ENCODE results near the gene SPG7. TPM values are rescaled to one million over a fixed set of nuclear protein-coding genes. Genes with fewer than 3 reads are reported as not detected.
"Not testable (repeated sequence)": the region's sequence is repeated elsewhere in the genome, so short reads cannot be mapped to it uniquely, and the experiment has no call there.

SPG7 gene
- polyA plus RNA-seq (2012; ENCODE audit: low read depth, missing spikeins) = 54.3 TPM

DNA sequence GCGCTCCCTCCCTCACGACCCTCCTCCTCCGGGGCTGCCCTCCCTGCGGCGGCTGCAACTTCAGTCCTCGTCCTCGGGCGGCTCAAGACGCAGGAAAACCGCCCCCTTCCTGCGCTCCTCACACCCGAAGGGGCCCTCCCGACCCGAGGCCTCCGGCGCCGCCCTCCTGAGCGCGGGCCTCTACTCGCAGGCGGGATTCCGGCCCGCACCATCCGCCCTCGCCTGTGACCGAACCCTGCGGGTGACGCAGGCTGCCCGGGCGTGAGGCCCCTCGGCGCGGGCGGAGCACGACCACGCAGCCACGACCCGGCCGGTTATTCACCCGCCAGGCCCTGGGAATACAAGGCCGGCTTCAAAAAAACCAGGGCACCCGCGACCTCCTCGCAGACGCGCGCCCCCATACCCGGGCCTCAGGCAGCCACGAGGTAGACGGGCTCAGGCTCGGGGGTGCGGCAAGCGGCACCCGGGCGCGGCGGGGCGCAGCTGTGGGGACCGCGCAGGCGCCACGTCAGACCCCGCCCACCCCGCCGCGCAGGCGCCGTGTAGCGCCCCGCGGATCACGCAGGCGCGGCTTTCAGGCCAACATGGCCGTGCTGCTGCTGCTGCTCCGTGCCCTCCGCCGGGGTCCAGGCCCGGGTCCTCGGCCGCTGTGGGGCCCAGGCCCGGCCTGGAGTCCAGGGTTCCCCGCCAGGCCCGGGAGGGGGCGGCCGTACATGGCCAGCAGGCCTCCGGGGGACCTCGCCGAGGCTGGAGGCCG, at the start of gene SPG7:
TSS of gene SPG7 (plus strand) at position 570 of the 757 bp plus-strand sequence. CDS start at position 585, 15 bp downstream.
- FAIRE-seq (peak; percentile 97), DNase-seq (ENCODE audit: insufficient read length, low spot score) (peak; percentile 96)
- TF ChIP-seq POLR2AphosphoS5 (IDR thresholded peaks at IDR 0.05; ENCODE audit: low read depth, low read length) (peak; percentile 65), POLR2A (IDR thresholded peaks at IDR 0.05; ENCODE audit: low read depth, low read length) (peak; percentile 47), POU2F2 (IDR thresholded peaks at IDR 0.05; ENCODE audit: low read depth, low read length) (no peak), SPI1 (IDR thresholded peaks at IDR 0.05; ENCODE audit: low read depth, low read length) (no peak), TAF1 (IDR thresholded peaks at IDR 0.05; ENCODE audit: low read depth, low read length) (peak; percentile 77), PAX5 (IDR thresholded peaks at IDR 0.05; ENCODE audit: insufficient read depth, low read length, severe bottlenecking) (no peak)

DNA sequence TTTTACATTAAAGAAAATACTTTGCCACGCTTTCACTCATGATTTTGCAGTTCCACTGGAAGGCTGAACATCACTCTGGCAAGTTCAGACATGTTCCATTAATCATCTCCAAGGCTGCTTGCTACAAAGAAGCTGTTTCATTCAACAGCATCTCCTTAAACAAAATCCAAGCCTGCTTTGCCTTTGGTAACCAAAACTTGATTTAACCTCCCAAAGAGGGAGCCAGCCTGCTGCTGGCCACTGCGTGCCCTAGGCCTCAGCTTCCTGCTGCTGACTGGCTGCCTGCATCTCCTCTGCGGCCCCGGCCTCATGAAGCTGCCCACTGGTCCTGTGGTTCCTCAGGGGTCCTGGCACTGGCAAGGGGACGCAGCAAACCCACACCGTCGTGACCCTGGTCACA, 49.7 kb upstream of the SPG7 start:
- DNase-seq (ENCODE audit: insufficient read length, low spot score) (no peak), FAIRE-seq (no peak)
- TF ChIP-seq POLR2AphosphoS5 (IDR thresholded peaks at IDR 0.05; ENCODE audit: low read depth, low read length) (no peak), PAX5 (IDR thresholded peaks at IDR 0.05; ENCODE audit: insufficient read depth, low read length, severe bottlenecking) (no peak), POLR2A (IDR thresholded peaks at IDR 0.05; ENCODE audit: low read depth, low read length) (no peak), POU2F2 (IDR thresholded peaks at IDR 0.05; ENCODE audit: low read depth, low read length) (no peak), SPI1 (IDR thresholded peaks at IDR 0.05; ENCODE audit: low read depth, low read length) (no peak), TAF1 (IDR thresholded peaks at IDR 0.05; ENCODE audit: low read depth, low read length) (no peak)

GRCh38 chr16:89458967-89459366, 49.2 kb upstream of the SPG7 start:
- TF ChIP-seq SPI1 (IDR thresholded peaks at IDR 0.05; ENCODE audit: low read depth, low read length) = no peak
- TF ChIP-seq PAX5 (IDR thresholded peaks at IDR 0.05; ENCODE audit: insufficient read depth, low read length, severe bottlenecking) = no peak
- TF ChIP-seq POLR2A (IDR thresholded peaks at IDR 0.05; ENCODE audit: low read depth, low read length) = no peak
- no peak for TF ChIP-seq POU2F2 (IDR thresholded peaks at IDR 0.05; ENCODE audit: low read depth, low read length)
- TF ChIP-seq TAF1 (IDR thresholded peaks at IDR 0.05; ENCODE audit: low read depth, low read length) = no peak
- TF ChIP-seq POLR2AphosphoS5 (IDR thresholded peaks at IDR 0.05; ENCODE audit: low read depth, low read length) = no peak
- DNase-seq (ENCODE audit: insufficient read length, low spot score) = no peak
- FAIRE-seq = no peak

- no peak for TF ChIP-seq POLR2AphosphoS5 (IDR thresholded peaks at IDR 0.05; ENCODE audit: low read depth, low read length)
- no peak for TF ChIP-seq POU2F2 (IDR thresholded peaks at IDR 0.05; ENCODE audit: low read depth, low read length)
- TF ChIP-seq SPI1 (IDR thresholded peaks at IDR 0.05; ENCODE audit: low read depth, low read length) = no peak
- no peak for TF ChIP-seq PAX5 (IDR thresholded peaks at IDR 0.05; ENCODE audit: insufficient read depth, low read length, severe bottlenecking)
- no peak for TF ChIP-seq POLR2A (IDR thresholded peaks at IDR 0.05; ENCODE audit: low read depth, low read length)
- no peak for FAIRE-seq
Observed at GRCh38 chr16:89460556-89460955, 47.6 kb upstream of the SPG7 start.

DNA sequence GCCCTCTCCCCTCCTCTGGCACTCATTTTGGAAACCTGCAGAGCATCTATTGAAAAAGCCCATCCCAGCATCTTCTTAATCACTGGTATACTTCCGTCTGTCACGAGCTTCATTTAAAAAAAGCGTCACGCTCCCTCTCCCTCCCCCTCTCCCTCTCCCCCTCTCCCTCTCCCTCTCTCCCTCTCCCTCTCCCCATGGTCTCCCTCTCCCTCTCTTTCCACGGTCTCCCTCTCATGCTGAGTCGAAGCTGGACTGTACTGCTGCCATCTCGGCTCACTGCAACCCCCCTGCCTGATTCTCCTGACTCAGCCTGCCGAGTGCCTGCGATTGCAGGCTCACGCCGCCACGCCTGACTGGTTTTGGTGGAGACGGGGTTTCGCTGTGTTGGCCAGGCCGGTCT, 46.3 kb upstream of the SPG7 start:
- not testable (repeated sequence) for FAIRE-seq; DNase-seq (ENCODE audit: insufficient read length, low spot score)

More at GRCh38 chr16:89460556-89460955, 47.6 kb upstream of the SPG7 start:
- DNase-seq (ENCODE audit: insufficient read length, low spot score) = no peak

GRCh38 chr16:89462639-89463038, 45.6 kb upstream of the SPG7 start:
- not testable (repeated sequence) for FAIRE-seq; DNase-seq (ENCODE audit: insufficient read length, low spot score)

GRCh38 chr16:89463312-89463711, 44.9 kb upstream of the SPG7 start:
- not testable (repeated sequence) for FAIRE-seq

DNA sequence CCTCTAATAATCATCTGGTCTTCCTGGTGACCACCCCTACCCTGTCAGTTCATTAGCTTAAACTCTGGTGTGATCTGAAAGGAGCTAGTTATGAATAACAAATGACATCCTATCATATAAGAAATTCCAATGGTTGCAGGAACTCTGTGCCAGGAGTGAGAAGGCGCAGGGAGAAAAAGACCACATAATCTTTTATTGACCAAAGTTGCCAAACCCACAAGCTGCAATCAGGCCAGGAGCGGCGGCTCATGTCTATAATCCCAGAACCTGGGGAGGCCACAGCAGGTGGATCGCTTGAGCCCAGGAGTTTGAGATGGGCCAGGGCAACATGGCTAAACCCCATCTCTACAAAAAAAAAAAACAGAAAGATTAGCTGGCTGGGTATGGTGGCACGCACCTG, 41.3 kb upstream of the SPG7 start:
- TF ChIP-seq PAX5 (IDR thresholded peaks at IDR 0.05; ENCODE audit: insufficient read depth, low read length, severe bottlenecking) (no peak), POU2F2 (IDR thresholded peaks at IDR 0.05; ENCODE audit: low read depth, low read length) (no peak), SPI1 (IDR thresholded peaks at IDR 0.05; ENCODE audit: low read depth, low read length) (no peak), POLR2AphosphoS5 (IDR thresholded peaks at IDR 0.05; ENCODE audit: low read depth, low read length) (no peak)
- DNase-seq (ENCODE audit: insufficient read length, low spot score) (no peak), FAIRE-seq (no peak)

More at GRCh38 chr16:89463312-89463711, 44.9 kb upstream of the SPG7 start:
- DNase-seq (ENCODE audit: insufficient read length, low spot score) = not testable (repeated sequence)

- TF ChIP-seq POLR2AphosphoS5 (IDR thresholded peaks at IDR 0.05; ENCODE audit: low read depth, low read length) (no peak), PAX5 (IDR thresholded peaks at IDR 0.05; ENCODE audit: insufficient read depth, low read length, severe bottlenecking) (no peak), POU2F2 (IDR thresholded peaks at IDR 0.05; ENCODE audit: low read depth, low read length) (no peak), SPI1 (IDR thresholded peaks at IDR 0.05; ENCODE audit: low read depth, low read length) (no peak), POLR2A (IDR thresholded peaks at IDR 0.05; ENCODE audit: low read depth, low read length) (no peak), TAF1 (IDR thresholded peaks at IDR 0.05; ENCODE audit: low read depth, low read length) (no peak)
- FAIRE-seq = no peak
- DNase-seq (ENCODE audit: insufficient read length, low spot score) = no peak
Observed at GRCh38 chr16:89467382-89467781, 40.8 kb upstream of the SPG7 start.

- DNase-seq (ENCODE audit: insufficient read length, low spot score) (no peak), FAIRE-seq (no peak)
- TF ChIP-seq SPI1 (IDR thresholded peaks at IDR 0.05; ENCODE audit: low read depth, low read length) (no peak), PAX5 (IDR thresholded peaks at IDR 0.05; ENCODE audit: insufficient read depth, low read length, severe bottlenecking) (no peak), POU2F2 (IDR thresholded peaks at IDR 0.05; ENCODE audit: low read depth, low read length) (no peak), POLR2AphosphoS5 (IDR thresholded peaks at IDR 0.05; ENCODE audit: low read depth, low read length) (no peak), POLR2A (IDR thresholded peaks at IDR 0.05; ENCODE audit: low read depth, low read length) (no peak), TAF1 (IDR thresholded peaks at IDR 0.05; ENCODE audit: low read depth, low read length) (no peak)
Observed at GRCh38 chr16:89472711-89473075, 35.5 kb upstream of the SPG7 start.
